Neural crest cell (in vitro differentiated cells): Measurements from ENCODE around the gene RAX. TPM values are rescaled to one million over a fixed set of nuclear protein-coding genes. Genes with fewer than 3 reads are reported as not detected.
A peak's percentile ranks its signal among the peaks of the same experiment; 100 is the strongest.

Experiments
- DNase-seq: peaks from one replicate; pipeline ENCODE4 v3.0.0; 2021; ENCODE audit warnings: low read depth, mixed read lengths, low spot score
- H3K27ac Mint-ChIP-seq: one replicate; pipeline ENCODE4 v1.8.0; 2021; ENCODE audit warnings: mild to moderate bottlenecking, mixed read lengths; ENCODE audit not compliant: unreplicated experiment
- H3K27me3 Mint-ChIP-seq: 2 replicates; pipeline ENCODE4 v1.8.0; 2021; ENCODE audit warnings: low read depth, mild to moderate bottlenecking, mixed read lengths
- H3K36me3 Mint-ChIP-seq: 2 replicates; pipeline ENCODE4 v1.8.0; 2021; ENCODE audit warnings: low read depth, mild to moderate bottlenecking, mixed read lengths
- H3K4me1 Mint-ChIP-seq: 2 replicates; pipeline ENCODE4 v1.8.0; 2021; ENCODE audit warnings: mixed read lengths
- H3K4me3 Mint-ChIP-seq: one replicate; pipeline ENCODE4 v1.8.0; 2021; ENCODE audit warnings: mild to moderate bottlenecking, mixed read lengths
- H3K9me3 Mint-ChIP-seq: 2 replicates; pipeline ENCODE4 v1.8.0; 2021; ENCODE audit warnings: mixed read lengths
- long read RNA-seq: library from polyadenylated mRNA; unstranded; transcript quantifications from one replicate; pipeline ENCODE4 v2.0.0, GENCODE V29; 2020
- total RNA-seq: library from RNA; stranded (reverse); gene quantifications from 2 replicates; pipeline ENCODE4 v1.2.1, GENCODE V29; 2021
- TF ChIP-seq, protein P1 (sequence below): fragments of 200-600 bp; sonication (generic); conservative IDR thresholded peaks from 2 replicates; pipeline ENCODE4 v1.5.0; 2021; ENCODE audit warnings: antibody characterized with exemption, mild to moderate bottlenecking

The RAX gene
- not detected in 2 replicates for total RNA-seq
- long read RNA-seq = 0 reads

DNA sequence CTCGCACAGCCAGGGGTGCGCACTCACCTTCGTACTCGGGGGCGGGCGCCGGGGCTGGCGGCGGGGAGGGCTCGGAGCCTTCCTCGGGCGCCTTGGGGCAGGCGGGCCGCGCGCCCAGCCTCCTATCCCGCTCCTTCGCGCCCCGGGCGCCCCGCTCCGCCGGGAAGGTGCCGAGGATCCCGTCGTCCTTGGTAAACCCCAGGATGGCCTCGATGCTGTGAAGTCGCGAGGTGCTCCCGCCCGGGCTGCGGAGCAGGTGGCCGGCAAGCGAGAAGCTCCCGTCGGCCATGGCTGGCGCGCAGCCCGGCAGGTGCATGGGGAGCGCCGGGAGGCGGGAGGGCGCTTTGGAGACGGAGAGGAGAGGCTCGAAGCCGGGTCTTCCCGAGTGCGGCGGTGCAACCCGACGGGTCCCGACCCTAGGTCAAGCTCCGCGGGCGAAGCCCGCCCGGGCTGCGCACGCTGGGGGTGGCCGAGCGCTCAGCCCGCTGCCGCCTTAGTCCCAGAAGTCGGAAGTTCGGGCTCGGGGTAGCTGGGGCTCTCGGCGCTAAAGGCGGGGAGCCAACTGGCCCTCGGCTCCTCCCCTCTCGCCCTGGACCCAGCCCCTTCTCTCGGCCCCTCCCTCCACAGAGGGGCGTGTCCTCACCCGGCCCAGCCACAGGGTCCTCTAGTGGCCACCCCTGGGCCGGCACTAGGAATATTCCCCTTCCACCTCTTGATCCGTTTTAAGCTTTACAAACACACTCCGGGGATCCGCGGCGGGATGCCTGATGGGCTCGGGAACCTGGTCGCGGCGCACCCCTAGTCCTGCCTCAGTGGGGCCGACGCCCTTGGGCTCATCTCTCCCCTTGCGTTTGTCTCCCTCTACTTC is at the start of gene RAX:
TSS of gene RAX (minus strand) at position 564 of the 868 bp plus-strand sequence. CDS start at position 316, 248 bp downstream.
- Mint-ChIP-seq H3K27ac (no peak within 1 kb of the TSS), H3K9me3 (no peaks in the 10 kb centered on the region), H3K4me1 (peaks cover 16% of the 10 kb centered on the region), H3K4me3 (peak within 1 kb of the TSS; percentile 61), H3K27me3 (peaks cover 90% of the 10 kb centered on the region), H3K36me3 (no peaks in the 10 kb centered on the region)
- peak; percentile 55 for DNase-seq
- TF ChIP-seq, protein P1, sequence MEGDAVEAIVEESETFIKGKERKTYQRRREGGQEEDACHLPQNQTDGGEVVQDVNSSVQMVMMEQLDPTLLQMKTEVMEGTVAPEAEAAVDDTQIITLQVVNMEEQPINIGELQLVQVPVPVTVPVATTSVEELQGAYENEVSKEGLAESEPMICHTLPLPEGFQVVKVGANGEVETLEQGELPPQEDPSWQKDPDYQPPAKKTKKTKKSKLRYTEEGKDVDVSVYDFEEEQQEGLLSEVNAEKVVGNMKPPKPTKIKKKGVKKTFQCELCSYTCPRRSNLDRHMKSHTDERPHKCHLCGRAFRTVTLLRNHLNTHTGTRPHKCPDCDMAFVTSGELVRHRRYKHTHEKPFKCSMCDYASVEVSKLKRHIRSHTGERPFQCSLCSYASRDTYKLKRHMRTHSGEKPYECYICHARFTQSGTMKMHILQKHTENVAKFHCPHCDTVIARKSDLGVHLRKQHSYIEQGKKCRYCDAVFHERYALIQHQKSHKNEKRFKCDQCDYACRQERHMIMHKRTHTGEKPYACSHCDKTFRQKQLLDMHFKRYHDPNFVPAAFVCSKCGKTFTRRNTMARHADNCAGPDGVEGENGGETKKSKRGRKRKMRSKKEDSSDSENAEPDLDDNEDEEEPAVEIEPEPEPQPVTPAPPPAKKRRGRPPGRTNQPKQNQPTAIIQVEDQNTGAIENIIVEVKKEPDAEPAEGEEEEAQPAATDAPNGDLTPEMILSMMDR = peak; percentile 55

DNA sequence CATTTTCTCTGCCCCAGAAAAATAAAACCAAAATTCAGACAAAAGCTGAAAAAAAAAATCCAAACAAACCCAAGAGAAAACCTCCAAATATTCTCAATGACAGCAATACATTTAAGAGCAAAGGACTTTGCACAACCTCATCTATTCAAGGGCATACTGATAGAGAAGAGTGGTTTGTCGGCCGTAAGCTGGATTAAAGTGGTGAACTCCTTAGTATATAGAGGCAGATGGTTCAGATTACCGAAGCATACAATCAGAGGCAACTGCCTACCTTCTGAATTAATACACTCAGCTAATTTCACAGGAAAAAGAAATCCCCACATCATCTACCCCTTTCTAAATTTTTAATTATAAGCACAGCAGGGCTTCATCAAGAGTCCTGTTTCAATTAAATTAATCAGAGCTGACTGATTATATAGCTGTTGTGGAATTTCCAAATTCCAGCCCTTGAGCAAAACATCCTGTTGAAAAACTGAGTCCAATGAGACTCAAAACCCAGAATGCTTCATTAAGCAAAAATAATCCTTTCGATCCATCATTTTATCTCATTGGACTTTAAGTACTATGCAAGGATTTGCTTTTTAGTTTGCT is 45.3 kb upstream of the RAX start, which contains the start of gene CPLX4:
TSS of gene CPLX4 (minus strand) at position 190 of the 591 bp plus-strand sequence. CDS start at position 3, 187 bp downstream.
- Mint-ChIP-seq H3K36me3 (no peaks in the 10 kb centered on the region), H3K27ac (no peak within 1 kb of the TSS), H3K27me3 (peaks cover 21% of the 10 kb centered on the region), H3K4me1 (no peaks in the 10 kb centered on the region), H3K4me3 (no peak within 1 kb of the TSS), H3K9me3 (peaks cover 3% of the 10 kb centered on the region)
- TF ChIP-seq, protein P1 = no peak
- DNase-seq = no peak

DNA sequence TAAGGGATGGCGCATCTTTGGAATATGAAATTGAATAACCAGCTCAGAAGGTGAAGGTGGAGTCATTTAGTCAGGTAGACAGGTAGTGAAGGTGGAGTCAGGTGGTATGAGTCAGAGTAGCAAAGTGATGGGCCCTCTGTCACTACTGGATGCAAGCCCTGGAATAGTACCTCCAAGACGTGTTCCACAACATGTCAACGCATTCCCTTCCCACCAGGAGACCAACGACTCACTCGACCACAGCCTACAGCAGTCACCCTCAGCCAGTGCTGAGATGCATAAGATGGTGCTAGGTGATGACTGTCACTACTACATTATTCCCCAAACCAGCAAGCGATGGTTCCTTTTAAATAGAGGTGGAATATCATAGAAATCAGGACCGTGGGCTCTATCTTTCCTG is 38.4 kb upstream of the RAX start:
- H3K36me3 Mint-ChIP-seq = no peaks in the 10 kb centered on the region
- peaks cover 4% of the 10 kb centered on the region for H3K4me1 Mint-ChIP-seq
- H3K27me3 Mint-ChIP-seq = peaks cover 48% of the 10 kb centered on the region
- H3K9me3 Mint-ChIP-seq = no peaks in the 10 kb centered on the region
- no peak for DNase-seq
- TF ChIP-seq, protein P1 = no peak
- no peak overlapping the region for H3K4me3 Mint-ChIP-seq
- no peak overlapping the region for H3K27ac Mint-ChIP-seq

DNA sequence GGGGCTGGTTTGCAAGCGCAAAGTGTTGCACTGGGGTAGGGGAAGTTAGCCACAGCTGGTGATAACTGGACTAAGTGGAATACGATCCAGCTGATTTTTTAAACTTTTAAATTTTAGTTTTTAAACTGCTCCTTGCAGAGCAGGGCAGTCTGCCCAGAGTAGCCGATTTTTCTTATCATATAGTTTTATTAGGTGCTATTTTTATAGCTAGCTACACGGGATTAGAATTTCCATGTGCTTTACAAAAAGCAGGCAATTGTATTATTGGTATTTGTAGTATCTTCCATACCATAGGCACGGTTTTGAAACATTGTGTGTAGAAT is 35.6 kb upstream of the RAX start:
- peaks cover 4% of the 10 kb centered on the region for H3K4me1 Mint-ChIP-seq
- H3K27me3 Mint-ChIP-seq = peaks cover 71% of the 10 kb centered on the region
- H3K27ac Mint-ChIP-seq = no peak overlapping the region
- H3K9me3 Mint-ChIP-seq = no peaks in the 10 kb centered on the region
- H3K4me3 Mint-ChIP-seq = no peak overlapping the region
- DNase-seq = no peak
- no peaks in the 10 kb centered on the region for H3K36me3 Mint-ChIP-seq
- TF ChIP-seq, protein P1 = no peak

GRCh38 chr18:59308248-59308937 is 35.1 kb upstream of the RAX start:
- H3K4me3 Mint-ChIP-seq = peak overlapping the region; percentile 18
- peak; percentile 85 for DNase-seq
- TF ChIP-seq, protein P1 = peak; percentile 89
- no peaks in the 10 kb centered on the region for H3K36me3 Mint-ChIP-seq
- peaks cover 4% of the 10 kb centered on the region for H3K4me1 Mint-ChIP-seq
- no peaks in the 10 kb centered on the region for H3K9me3 Mint-ChIP-seq
- peaks cover 72% of the 10 kb centered on the region for H3K27me3 Mint-ChIP-seq
- H3K27ac Mint-ChIP-seq = no peak overlapping the region
